WTC11 (cell line): ENCODE measurements around the gene IRAK1.

ENCODE experiments used
- NR1H2 ChIP-seq: sonication (generic); formaldehyde crosslinking; IDR thresholded peaks from 2 replicates; pipeline ENCODE4 v1.9.0; 2021; ENCODE audit warnings: mild to moderate bottlenecking, moderate library complexity, missing genetic modification reagents
- TF ChIP-seq, protein P1 (sequence below): fragments of 200-600 bp; IDR thresholded peaks from 2 replicates; pipeline ENCODE4 v1.8.0; 2022; ENCODE audit warnings: antibody characterized with exemption
- TF ChIP-seq, protein P2 (sequence below): sonication (generic); formaldehyde crosslinking; IDR thresholded peaks from 2 replicates; pipeline ENCODE4 v1.8.0; 2023; ENCODE audit warnings: missing genetic modification reagents
- TF ChIP-seq, protein P3 (sequence below): sonication (generic); formaldehyde crosslinking; IDR thresholded peaks from 2 replicates; pipeline ENCODE4 v1.8.0; 2022; ENCODE audit warnings: mild to moderate bottlenecking, missing genetic modification reagents
- TF ChIP-seq, protein P4 (sequence below): sonication (generic); formaldehyde crosslinking; IDR thresholded peaks from 2 replicates; pipeline ENCODE4 v1.8.1; 2022; ENCODE audit warnings: low read depth, missing genetic modification reagents, borderline replicate concordance
- TF ChIP-seq, protein P5 (sequence below): sonication (generic); formaldehyde crosslinking; IDR thresholded peaks from 2 replicates; pipeline ENCODE4 v1.8.1; 2022; ENCODE audit warnings: mild to moderate bottlenecking, moderate library complexity, missing genetic modification reagents

DNA sequence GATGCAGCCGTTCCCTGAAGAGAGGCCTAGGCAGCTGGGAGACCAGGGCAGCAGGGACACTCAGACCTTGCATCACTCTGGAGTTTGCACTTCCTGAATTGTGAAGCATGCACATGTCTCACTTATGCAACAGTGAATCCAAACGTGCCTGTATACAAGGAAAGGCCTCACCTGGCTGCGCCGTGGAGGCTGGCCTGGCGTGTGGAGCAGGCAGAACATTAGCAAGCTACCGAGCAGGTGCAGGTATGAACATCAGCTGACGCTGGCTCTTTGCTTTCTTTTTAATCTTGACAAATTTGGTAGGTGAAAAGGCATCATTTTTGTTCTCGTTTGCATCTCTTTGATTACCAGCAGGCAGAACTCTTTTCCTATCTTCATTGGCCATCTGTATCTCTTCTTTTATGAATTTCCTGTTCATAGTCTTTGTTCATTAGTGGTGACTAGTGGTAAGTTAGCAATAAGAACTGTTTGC is 37.1 kb upstream of the IRAK1 start:
- TF ChIP-seq, protein P1, sequence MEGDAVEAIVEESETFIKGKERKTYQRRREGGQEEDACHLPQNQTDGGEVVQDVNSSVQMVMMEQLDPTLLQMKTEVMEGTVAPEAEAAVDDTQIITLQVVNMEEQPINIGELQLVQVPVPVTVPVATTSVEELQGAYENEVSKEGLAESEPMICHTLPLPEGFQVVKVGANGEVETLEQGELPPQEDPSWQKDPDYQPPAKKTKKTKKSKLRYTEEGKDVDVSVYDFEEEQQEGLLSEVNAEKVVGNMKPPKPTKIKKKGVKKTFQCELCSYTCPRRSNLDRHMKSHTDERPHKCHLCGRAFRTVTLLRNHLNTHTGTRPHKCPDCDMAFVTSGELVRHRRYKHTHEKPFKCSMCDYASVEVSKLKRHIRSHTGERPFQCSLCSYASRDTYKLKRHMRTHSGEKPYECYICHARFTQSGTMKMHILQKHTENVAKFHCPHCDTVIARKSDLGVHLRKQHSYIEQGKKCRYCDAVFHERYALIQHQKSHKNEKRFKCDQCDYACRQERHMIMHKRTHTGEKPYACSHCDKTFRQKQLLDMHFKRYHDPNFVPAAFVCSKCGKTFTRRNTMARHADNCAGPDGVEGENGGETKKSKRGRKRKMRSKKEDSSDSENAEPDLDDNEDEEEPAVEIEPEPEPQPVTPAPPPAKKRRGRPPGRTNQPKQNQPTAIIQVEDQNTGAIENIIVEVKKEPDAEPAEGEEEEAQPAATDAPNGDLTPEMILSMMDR: no peak
- TF ChIP-seq, protein P2, sequence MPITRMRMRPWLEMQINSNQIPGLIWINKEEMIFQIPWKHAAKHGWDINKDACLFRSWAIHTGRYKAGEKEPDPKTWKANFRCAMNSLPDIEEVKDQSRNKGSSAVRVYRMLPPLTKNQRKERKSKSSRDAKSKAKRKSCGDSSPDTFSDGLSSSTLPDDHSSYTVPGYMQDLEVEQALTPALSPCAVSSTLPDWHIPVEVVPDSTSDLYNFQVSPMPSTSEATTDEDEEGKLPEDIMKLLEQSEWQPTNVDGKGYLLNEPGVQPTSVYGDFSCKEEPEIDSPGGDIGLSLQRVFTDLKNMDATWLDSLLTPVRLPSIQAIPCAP (CRISPR knock-in tag): no peak
- TF ChIP-seq, protein P3, sequence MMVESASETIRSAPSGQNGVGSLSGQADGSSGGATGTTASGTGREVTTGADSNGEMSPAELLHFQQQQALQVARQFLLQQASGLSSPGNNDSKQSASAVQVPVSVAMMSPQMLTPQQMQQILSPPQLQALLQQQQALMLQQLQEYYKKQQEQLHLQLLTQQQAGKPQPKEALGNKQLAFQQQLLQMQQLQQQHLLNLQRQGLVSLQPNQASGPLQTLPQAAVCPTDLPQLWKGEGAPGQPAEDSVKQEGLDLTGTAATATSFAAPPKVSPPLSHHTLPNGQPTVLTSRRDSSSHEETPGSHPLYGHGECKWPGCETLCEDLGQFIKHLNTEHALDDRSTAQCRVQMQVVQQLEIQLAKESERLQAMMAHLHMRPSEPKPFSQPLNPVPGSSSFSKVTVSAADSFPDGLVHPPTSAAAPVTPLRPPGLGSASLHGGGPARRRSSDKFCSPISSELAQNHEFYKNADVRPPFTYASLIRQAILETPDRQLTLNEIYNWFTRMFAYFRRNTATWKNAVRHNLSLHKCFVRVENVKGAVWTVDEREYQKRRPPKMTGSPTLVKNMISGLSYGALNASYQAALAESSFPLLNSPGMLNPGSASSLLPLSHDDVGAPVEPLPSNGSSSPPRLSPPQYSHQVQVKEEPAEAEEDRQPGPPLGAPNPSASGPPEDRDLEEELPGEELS: no peak
- TF ChIP-seq NR1H2: no peak
- TF ChIP-seq, protein P4, sequence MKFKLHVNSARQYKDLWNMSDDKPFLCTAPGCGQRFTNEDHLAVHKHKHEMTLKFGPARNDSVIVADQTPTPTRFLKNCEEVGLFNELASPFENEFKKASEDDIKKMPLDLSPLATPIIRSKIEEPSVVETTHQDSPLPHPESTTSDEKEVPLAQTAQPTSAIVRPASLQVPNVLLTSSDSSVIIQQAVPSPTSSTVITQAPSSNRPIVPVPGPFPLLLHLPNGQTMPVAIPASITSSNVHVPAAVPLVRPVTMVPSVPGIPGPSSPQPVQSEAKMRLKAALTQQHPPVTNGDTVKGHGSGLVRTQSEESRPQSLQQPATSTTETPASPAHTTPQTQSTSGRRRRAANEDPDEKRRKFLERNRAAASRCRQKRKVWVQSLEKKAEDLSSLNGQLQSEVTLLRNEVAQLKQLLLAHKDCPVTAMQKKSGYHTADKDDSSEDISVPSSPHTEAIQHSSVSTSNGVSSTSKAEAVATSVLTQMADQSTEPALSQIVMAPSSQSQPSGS: no peak
- TF ChIP-seq, protein P5, sequence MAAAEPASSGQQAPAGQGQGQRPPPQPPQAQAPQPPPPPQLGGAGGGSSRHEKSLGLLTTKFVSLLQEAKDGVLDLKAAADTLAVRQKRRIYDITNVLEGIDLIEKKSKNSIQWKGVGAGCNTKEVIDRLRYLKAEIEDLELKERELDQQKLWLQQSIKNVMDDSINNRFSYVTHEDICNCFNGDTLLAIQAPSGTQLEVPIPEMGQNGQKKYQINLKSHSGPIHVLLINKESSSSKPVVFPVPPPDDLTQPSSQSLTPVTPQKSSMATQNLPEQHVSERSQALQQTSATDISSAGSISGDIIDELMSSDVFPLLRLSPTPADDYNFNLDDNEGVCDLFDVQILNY (CRISPR knock-in tag): no peak
